ENCODE results near the gene RAB17.

RAB17 gene

GRCh38 chr2:237557633-237558015 is 32.9 kb downstream of the RAB17 start:
- Histone ChIP-seq H3K4me1 (ENCODE audit: insufficient read depth, low read length) (no peaks in the 10 kb centered on the region), H3K9ac (ENCODE audit: low read depth, low read length) (no peak overlapping the region), H3K9me3 (ENCODE audit: control insufficient read depth, insufficient read depth, low read length) (peaks cover 11% of the 10 kb centered on the region), H3K36me3 (ENCODE audit: insufficient read depth, low read length) (no peaks in the 10 kb centered on the region)

GRCh38 chr2:237556773-237557632 is 33.5 kb downstream of the RAB17 start:
- Histone ChIP-seq H3K9ac (ENCODE audit: low read depth, low read length) (no peak overlapping the region), H3K9me3 (ENCODE audit: control insufficient read depth, insufficient read depth, low read length) (peaks cover 11% of the 10 kb centered on the region), H3K36me3 (ENCODE audit: insufficient read depth, low read length) (no peaks in the 10 kb centered on the region), H3K4me1 (ENCODE audit: insufficient read depth, low read length) (no peaks in the 10 kb centered on the region)

GRCh38 chr2:237555560-237555959 is 35.0 kb downstream of the RAB17 start:
- Histone ChIP-seq H3K9me3 (ENCODE audit: control insufficient read depth, insufficient read depth, low read length) (peaks cover 11% of the 10 kb centered on the region), H3K9ac (ENCODE audit: low read depth, low read length) (no peak overlapping the region), H3K4me1 (ENCODE audit: insufficient read depth, low read length) (no peaks in the 10 kb centered on the region), H3K36me3 (ENCODE audit: insufficient read depth, low read length) (no peaks in the 10 kb centered on the region)

GRCh38 chr2:237553948-237554347 is 36.6 kb downstream of the RAB17 start:
- H3K9me3 ChIP-seq (ENCODE audit: control insufficient read depth, insufficient read depth, low read length): peaks cover 11% of the 10 kb centered on the region
- no peaks in the 10 kb centered on the region for H3K4me1 ChIP-seq (ENCODE audit: insufficient read depth, low read length)
- no peaks in the 10 kb centered on the region for H3K36me3 ChIP-seq (ENCODE audit: insufficient read depth, low read length)
- no peak overlapping the region for H3K9ac ChIP-seq (ENCODE audit: low read depth, low read length)

- Histone ChIP-seq H3K4me1 (ENCODE audit: insufficient read depth, low read length) (no peaks in the 10 kb centered on the region), H3K9me3 (ENCODE audit: control insufficient read depth, insufficient read depth, low read length) (peaks cover 11% of the 10 kb centered on the region), H3K36me3 (ENCODE audit: insufficient read depth, low read length) (no peaks in the 10 kb centered on the region), H3K9ac (ENCODE audit: low read depth, low read length) (no peak overlapping the region)
Measured at GRCh38 chr2:237552908-237553307, 37.6 kb downstream of the RAB17 start.

GRCh38 chr2:237551071-237551574 is 39.4 kb downstream of the RAB17 start:
- Histone ChIP-seq H3K36me3 (ENCODE audit: insufficient read depth, low read length) (no peaks in the 10 kb centered on the region), H3K4me1 (ENCODE audit: insufficient read depth, low read length) (no peaks in the 10 kb centered on the region), H3K9me3 (ENCODE audit: control insufficient read depth, insufficient read depth, low read length) (peaks cover 8% of the 10 kb centered on the region), H3K9ac (ENCODE audit: low read depth, low read length) (no peak overlapping the region)

- Histone ChIP-seq H3K36me3 (ENCODE audit: insufficient read depth, low read length) (no peaks in the 10 kb centered on the region), H3K4me1 (ENCODE audit: insufficient read depth, low read length) (no peaks in the 10 kb centered on the region), H3K9me3 (ENCODE audit: control insufficient read depth, insufficient read depth, low read length) (no peaks in the 10 kb centered on the region; the same call in 1 of the 2 replicates), H3K9ac (ENCODE audit: low read depth, low read length) (no peak overlapping the region)
Measured at GRCh38 chr2:237549643-237550415, 40.7 kb downstream of the RAB17 start.

- Histone ChIP-seq H3K36me3 (ENCODE audit: insufficient read depth, low read length) (no peaks in the 10 kb centered on the region), H3K9me3 (ENCODE audit: control insufficient read depth, insufficient read depth, low read length) (no peaks in the 10 kb centered on the region), H3K4me1 (ENCODE audit: insufficient read depth, low read length) (no peaks in the 10 kb centered on the region), H3K9ac (ENCODE audit: low read depth, low read length) (no peak overlapping the region)
Measured at GRCh38 chr2:237549216-237549615, 41.3 kb downstream of the RAB17 start.

- Histone ChIP-seq H3K9ac (ENCODE audit: low read depth, low read length) (no peak overlapping the region), H3K9me3 (ENCODE audit: control insufficient read depth, insufficient read depth, low read length) (no peaks in the 10 kb centered on the region), H3K4me1 (ENCODE audit: insufficient read depth, low read length) (no peaks in the 10 kb centered on the region), H3K36me3 (ENCODE audit: insufficient read depth, low read length) (no peaks in the 10 kb centered on the region)
Measured at GRCh38 chr2:237547841-237548416, 42.6 kb downstream of the RAB17 start.

GRCh38 chr2:237546876-237547395 is 43.6 kb downstream of the RAB17 start:
- no peaks in the 10 kb centered on the region for H3K4me1 ChIP-seq (ENCODE audit: insufficient read depth, low read length)
- no peaks in the 10 kb centered on the region for H3K36me3 ChIP-seq (ENCODE audit: insufficient read depth, low read length)
- H3K9ac ChIP-seq (ENCODE audit: low read depth, low read length): no peak overlapping the region
- H3K9me3 ChIP-seq (ENCODE audit: control insufficient read depth, insufficient read depth, low read length): no peaks in the 10 kb centered on the region; the same call in 1 of the 2 replicates

- Histone ChIP-seq H3K9me3 (ENCODE audit: control insufficient read depth, insufficient read depth, low read length) (no peaks in the 10 kb centered on the region; the same call in 1 of the 2 replicates), H3K4me1 (ENCODE audit: insufficient read depth, low read length) (no peaks in the 10 kb centered on the region), H3K9ac (ENCODE audit: low read depth, low read length) (no peak overlapping the region), H3K36me3 (ENCODE audit: insufficient read depth, low read length) (no peaks in the 10 kb centered on the region)
Measured at GRCh38 chr2:237546040-237546875, 44.3 kb downstream of the RAB17 start.

- Histone ChIP-seq H3K9me3 (ENCODE audit: control insufficient read depth, insufficient read depth, low read length) (no peaks in the 10 kb centered on the region; the same call in 1 of the 2 replicates), H3K4me1 (ENCODE audit: insufficient read depth, low read length) (no peaks in the 10 kb centered on the region), H3K9ac (ENCODE audit: low read depth, low read length) (no peak overlapping the region), H3K36me3 (ENCODE audit: insufficient read depth, low read length) (no peaks in the 10 kb centered on the region)
Measured at GRCh38 chr2:237542001-237542704, 48.4 kb downstream of the RAB17 start.

- Histone ChIP-seq H3K4me1 (ENCODE audit: insufficient read depth, low read length) (no peaks in the 10 kb centered on the region), H3K36me3 (ENCODE audit: insufficient read depth, low read length) (no peaks in the 10 kb centered on the region), H3K9me3 (ENCODE audit: control insufficient read depth, insufficient read depth, low read length) (no peaks in the 10 kb centered on the region; the same call in 1 of the 2 replicates), H3K9ac (ENCODE audit: low read depth, low read length) (no peak overlapping the region)
Measured at GRCh38 chr2:237541243-237541642, 49.3 kb downstream of the RAB17 start.
